ENCODE results near the gene PLCB3. TPM values are rescaled to one million over a fixed set of nuclear protein-coding genes. Genes with fewer than 3 reads are reported as not detected.

The PLCB3 gene
- total RNA-seq (2014; rRNA removed): 69.0 and 88.3 TPM in 2 replicates
- Bru-seq, nascent RNA: percentile 66 among the genes with signal in this experiment
- percentile 80 among the genes with signal in this experiment for BruChase-seq, experiment 1, labeled RNA remaining after a 6-hour chase
- BruChase-seq, experiment 2, labeled RNA remaining after a 2-hour chase: percentile 74 among the genes with signal in this experiment
- long read RNA-seq, full-length matches to known transcripts: 6 of 39 reads
- long read RNA-seq, partial matches to known transcripts: 23 of 39 reads
- long read RNA-seq, other reads (novel, unspliced or antisense): 10 of 39 reads

- CTCF ChIA-PET: interaction anchor here (1.2 to 1.3 kb wide), 2 partner anchors 53 to 104 kb away, joined by 3 to 5 read pairs; no protein-coding TSS in a partner anchor
Measured at GRCh38 chr11:64251016-64251752, at the start of gene PLCB3. PLCB3 (plus strand) TSS chr11:64251530; CDS start chr11:64251650, 120 bp downstream.

DNA sequence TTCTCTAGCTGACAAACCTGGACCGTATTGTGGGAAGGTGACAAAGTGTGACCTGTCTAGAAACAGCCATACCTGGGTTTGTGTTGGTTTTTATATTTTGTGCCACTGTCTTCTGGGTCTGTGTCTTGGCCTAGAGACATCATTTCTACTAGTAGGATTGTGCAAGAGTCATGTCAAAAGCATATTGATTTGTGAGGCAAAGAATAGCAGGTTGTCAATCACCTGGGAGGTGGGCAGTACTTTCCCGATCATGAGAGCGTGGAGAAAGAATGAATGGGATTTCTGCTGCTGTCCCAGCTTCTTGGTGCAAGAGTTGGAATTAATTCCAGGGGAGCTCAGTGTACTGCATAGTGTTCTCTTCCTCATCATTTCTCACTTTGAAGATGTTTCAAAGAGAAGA, 49.8 kb upstream of the PLCB3 start:
- intact Hi-C loops (cut with micrococcal nuclease): no loop called here
- ChIA-PET POLR2A (ENCODE audit: unreplicated experiment) (interaction anchor here (0.5 kb wide), 1 partner anchor 546 kb away, joined by 3 read pairs; no protein-coding TSS in a partner anchor), CTCF (no interaction called here)

More at GRCh38 chr11:64251016-64251752, at the start of gene PLCB3:
- Histone ChIP-seq H3F3A (ENCODE audit: low read length, unreplicated experiment) (no peaks in the 10 kb centered on the region), H3K36me3 (ENCODE audit: low read depth, low read length) (peaks cover 15% of the 10 kb centered on the region), H3K4me2 (ENCODE audit: low read length) (peak within 1 kb of the TSS; percentile 98), H2AFZ (ENCODE audit: low read length) (peak within 1 kb of the TSS; percentile 93), H3K4me3 (ENCODE audit: low read length) (peak within 1 kb of the TSS; percentile 85), H3K4me1 (ENCODE audit: insufficient read depth, low read length) (peaks cover 30% of the 10 kb centered on the region), H3K9ac (ENCODE audit: low read length) (peak within 1 kb of the TSS; percentile 79), H4K20me1 (ENCODE audit: low read length) (no peaks in the 10 kb centered on the region; the same call in 1 of the 2 replicates), H3K27ac (ENCODE audit: low read length) (no peak within 1 kb of the TSS), H3K79me2 (ENCODE audit: low read length) (peaks cover 27% of the 10 kb centered on the region), H3K9me3 (ENCODE audit: low read length) (no peaks in the 10 kb centered on the region), H3K27me3 (ENCODE audit: low read length) (no peaks in the 10 kb centered on the region), H3K9me2 (replicated peaks; ENCODE audit: low read length) (no peaks in the 10 kb centered on the region)
- DNase-seq (peak; percentile 74), ATAC-seq (peak; percentile 49)
- intact Hi-C loops (cut with micrococcal nuclease): loop anchor here (1.0 kb wide), 1 partner anchor 47 kb away; no protein-coding TSS in a partner anchor
- TF ChIP-seq EZH2phosphoT487 (IDR thresholded peaks at IDR 0.05; ENCODE audit: borderline replicate concordance, low read length): no peak
- TF ChIP-seq EZH2 (IDR thresholded peaks at IDR 0.05; ENCODE audit: low read length, unreplicated experiment): no peak
- TF ChIP-seq, protein P1, sequence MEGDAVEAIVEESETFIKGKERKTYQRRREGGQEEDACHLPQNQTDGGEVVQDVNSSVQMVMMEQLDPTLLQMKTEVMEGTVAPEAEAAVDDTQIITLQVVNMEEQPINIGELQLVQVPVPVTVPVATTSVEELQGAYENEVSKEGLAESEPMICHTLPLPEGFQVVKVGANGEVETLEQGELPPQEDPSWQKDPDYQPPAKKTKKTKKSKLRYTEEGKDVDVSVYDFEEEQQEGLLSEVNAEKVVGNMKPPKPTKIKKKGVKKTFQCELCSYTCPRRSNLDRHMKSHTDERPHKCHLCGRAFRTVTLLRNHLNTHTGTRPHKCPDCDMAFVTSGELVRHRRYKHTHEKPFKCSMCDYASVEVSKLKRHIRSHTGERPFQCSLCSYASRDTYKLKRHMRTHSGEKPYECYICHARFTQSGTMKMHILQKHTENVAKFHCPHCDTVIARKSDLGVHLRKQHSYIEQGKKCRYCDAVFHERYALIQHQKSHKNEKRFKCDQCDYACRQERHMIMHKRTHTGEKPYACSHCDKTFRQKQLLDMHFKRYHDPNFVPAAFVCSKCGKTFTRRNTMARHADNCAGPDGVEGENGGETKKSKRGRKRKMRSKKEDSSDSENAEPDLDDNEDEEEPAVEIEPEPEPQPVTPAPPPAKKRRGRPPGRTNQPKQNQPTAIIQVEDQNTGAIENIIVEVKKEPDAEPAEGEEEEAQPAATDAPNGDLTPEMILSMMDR (conservative IDR thresholded peaks at IDR 0.05; ENCODE audit: low read depth, low read length): peak; percentile 72
- POLR2A ChIA-PET (ENCODE audit: unreplicated experiment): interaction anchor here (0.7 kb wide), 1 partner anchor 44 kb away, joined by 4 read pairs; no protein-coding TSS in a partner anchor
- no TSS peak for BruUV-seq (replicated peaks)

More for the DNA sequence above, 49.8 kb upstream of the PLCB3 start:
- no peaks in the 10 kb centered on the region for H3K27me3 ChIP-seq (ENCODE audit: low read length)
- H3K9ac ChIP-seq (ENCODE audit: low read length): no peak overlapping the region
- no peak overlapping the region for H3K4me2 ChIP-seq (ENCODE audit: low read length)
- H3F3A ChIP-seq (ENCODE audit: low read length, unreplicated experiment): peaks cover 4% of the 10 kb centered on the region
- peaks cover 84% of the 10 kb centered on the region for H3K36me3 ChIP-seq (ENCODE audit: low read depth, low read length)
- no peaks in the 10 kb centered on the region for H3K9me3 ChIP-seq (ENCODE audit: low read length)
- 0 out of 2 replicates have a peak, but pooled peaks cover 3% of the 10 kb centered on the region for H3K4me1 ChIP-seq (ENCODE audit: insufficient read depth, low read length)
- ATAC-seq (no peak), DNase-seq (no peak)
- H3K9me2 ChIP-seq (replicated peaks; ENCODE audit: low read length): no peaks in the 10 kb centered on the region
- H3K4me3 ChIP-seq (ENCODE audit: low read length): no peak overlapping the region
- no peak overlapping the region for H3K27ac ChIP-seq (ENCODE audit: low read length)
- H2AFZ ChIP-seq (ENCODE audit: low read length): no peak overlapping the region
- BruUV-seq (replicated peaks): no TSS peak
- no peak for TF ChIP-seq EZH2phosphoT487 (IDR thresholded peaks at IDR 0.05; ENCODE audit: borderline replicate concordance, low read length)
- TF ChIP-seq, protein P1 (conservative IDR thresholded peaks at IDR 0.05; ENCODE audit: low read depth, low read length): no peak
- TF ChIP-seq EZH2 (IDR thresholded peaks at IDR 0.05; ENCODE audit: low read length, unreplicated experiment): no peak
- peaks cover 9% of the 10 kb centered on the region; the same call in 1 of the 2 replicates for H3K79me2 ChIP-seq (ENCODE audit: low read length)
- H4K20me1 ChIP-seq (ENCODE audit: low read length): peaks cover 7% of the 10 kb centered on the region; the same call in 1 of the 2 replicates
